ENCODE measurements around the gene NUP188. TPM values are rescaled to one million over a fixed set of nuclear protein-coding genes. Genes with fewer than 3 reads are reported as not detected.
A peak's percentile ranks its signal among the peaks of the same experiment; 100 is the strongest.

Gene NUP188
- total RNA-seq, 2 donors from 2014 or later, result 75.7 to 106 TPM

DNA sequence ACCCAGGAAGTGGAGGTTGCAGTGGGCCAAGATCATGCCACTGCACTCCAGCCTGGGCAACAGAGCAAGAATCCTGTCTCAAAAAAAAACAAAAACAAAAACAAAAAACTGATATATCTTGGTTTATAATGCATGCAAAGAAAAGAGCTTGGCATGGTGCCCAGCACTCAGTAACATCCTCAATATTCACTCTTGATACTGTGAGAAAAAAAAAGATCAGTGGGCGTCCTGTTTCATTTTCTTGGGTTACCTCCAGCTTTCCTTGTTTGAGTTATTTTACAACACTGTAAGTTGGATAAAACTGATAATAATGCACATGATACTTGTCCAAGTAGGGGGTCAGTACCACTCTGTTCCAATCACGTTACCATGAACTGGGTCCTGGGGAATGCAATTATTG is 18.9 kb upstream of the NUP188 start:
- H3K27me3 ChIP-seq (replicated peaks; ENCODE audit: insufficient read depth), result no peaks in the 10 kb centered on the region
- H3K36me3 ChIP-seq, result peaks cover 3% of the 10 kb centered on the region
- no peaks in the 10 kb centered on the region for H3K9me3 ChIP-seq
- peaks cover 0 to 11% of the 10 kb centered on the region in 2 donors for H3K4me1 ChIP-seq (ENCODE audit: control insufficient read depth in 1 of 2, low read depth in 2 of 2)
- TF ChIP-seq, protein P1, sequence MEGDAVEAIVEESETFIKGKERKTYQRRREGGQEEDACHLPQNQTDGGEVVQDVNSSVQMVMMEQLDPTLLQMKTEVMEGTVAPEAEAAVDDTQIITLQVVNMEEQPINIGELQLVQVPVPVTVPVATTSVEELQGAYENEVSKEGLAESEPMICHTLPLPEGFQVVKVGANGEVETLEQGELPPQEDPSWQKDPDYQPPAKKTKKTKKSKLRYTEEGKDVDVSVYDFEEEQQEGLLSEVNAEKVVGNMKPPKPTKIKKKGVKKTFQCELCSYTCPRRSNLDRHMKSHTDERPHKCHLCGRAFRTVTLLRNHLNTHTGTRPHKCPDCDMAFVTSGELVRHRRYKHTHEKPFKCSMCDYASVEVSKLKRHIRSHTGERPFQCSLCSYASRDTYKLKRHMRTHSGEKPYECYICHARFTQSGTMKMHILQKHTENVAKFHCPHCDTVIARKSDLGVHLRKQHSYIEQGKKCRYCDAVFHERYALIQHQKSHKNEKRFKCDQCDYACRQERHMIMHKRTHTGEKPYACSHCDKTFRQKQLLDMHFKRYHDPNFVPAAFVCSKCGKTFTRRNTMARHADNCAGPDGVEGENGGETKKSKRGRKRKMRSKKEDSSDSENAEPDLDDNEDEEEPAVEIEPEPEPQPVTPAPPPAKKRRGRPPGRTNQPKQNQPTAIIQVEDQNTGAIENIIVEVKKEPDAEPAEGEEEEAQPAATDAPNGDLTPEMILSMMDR (IDR thresholded peaks at IDR 0.05), result no peak
- no peak for ATAC-seq (ENCODE audit: insufficient number of reproducible peaks, low FRiP score, low read depth)
- no peak overlapping the region for H3K4me3 ChIP-seq
- no peak overlapping the region for H3K27ac ChIP-seq
- DNase-seq (ENCODE audit: low spot score), result no peak

DNA sequence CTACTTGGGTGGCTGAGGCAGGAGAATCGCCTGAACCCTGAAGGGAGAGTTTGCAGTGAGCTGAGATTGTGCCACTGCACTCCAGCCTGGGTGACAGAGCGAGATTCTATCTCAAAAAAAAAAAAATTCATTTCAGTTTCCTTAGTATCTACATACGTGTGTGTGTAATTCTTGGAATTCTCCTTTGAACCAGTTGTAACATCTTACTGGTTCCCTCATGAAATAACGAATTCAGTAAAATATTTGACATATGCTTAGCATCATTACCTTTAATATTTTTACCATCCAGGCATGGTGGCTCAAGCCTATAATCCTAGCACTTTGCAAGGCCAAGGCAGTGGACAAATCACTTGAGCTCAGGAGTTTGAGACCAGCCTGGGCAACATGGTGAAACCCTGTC is 17.9 kb upstream of the NUP188 start:
- Histone ChIP-seq H3K4me3 (no peak overlapping the region), H3K27ac (no peak overlapping the region), H3K9me3 (no peaks in the 10 kb centered on the region), H3K27me3 (replicated peaks; ENCODE audit: insufficient read depth) (no peaks in the 10 kb centered on the region), H3K4me1 (ENCODE audit: control insufficient read depth in 1 of 2, low read depth in 2 of 2) (peaks cover 0 to 9% of the 10 kb centered on the region in 2 donors), H3K36me3 (peaks cover 3% of the 10 kb centered on the region)
- TF ChIP-seq, protein P1 (IDR thresholded peaks at IDR 0.05), result no peak
- no peak for DNase-seq (ENCODE audit: low spot score)
- ATAC-seq (ENCODE audit: insufficient number of reproducible peaks, low FRiP score, low read depth), result no peak

DNA sequence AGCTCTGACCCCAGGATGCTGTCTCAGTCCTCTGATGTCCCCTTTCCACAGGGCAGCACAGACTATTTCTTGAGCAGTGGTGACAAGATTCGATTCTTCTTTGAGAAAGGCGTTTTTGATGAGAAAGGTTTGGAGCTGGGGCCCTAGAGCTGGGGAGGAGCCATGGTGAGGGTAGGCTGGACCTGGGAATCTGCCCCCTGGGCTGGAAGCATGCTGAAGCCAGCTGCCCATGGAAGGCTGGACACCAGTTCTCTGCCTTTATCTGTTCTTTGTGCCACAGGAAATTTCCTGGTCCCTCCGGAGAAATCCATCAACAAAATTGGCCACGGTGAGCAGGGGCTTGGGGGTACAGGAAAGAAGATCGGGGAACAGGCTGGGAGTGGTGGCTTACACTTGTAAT is 13.8 kb upstream of the NUP188 start:
- no peak overlapping the region for H3K27ac ChIP-seq
- no peaks in the 10 kb centered on the region for H3K4me1 ChIP-seq (ENCODE audit: control insufficient read depth in 1 of 2, low read depth in 2 of 2)
- H3K4me3 ChIP-seq, result no peak overlapping the region
- no peaks in the 10 kb centered on the region for H3K9me3 ChIP-seq
- DNase-seq (ENCODE audit: low spot score), result no peak
- TF ChIP-seq, protein P1 (IDR thresholded peaks at IDR 0.05), result no peak
- peaks cover 7% of the 10 kb centered on the region for H3K36me3 ChIP-seq
- no peak for ATAC-seq (ENCODE audit: insufficient number of reproducible peaks, low FRiP score, low read depth)
- no peaks in the 10 kb centered on the region for H3K27me3 ChIP-seq (replicated peaks; ENCODE audit: insufficient read depth)

DNA sequence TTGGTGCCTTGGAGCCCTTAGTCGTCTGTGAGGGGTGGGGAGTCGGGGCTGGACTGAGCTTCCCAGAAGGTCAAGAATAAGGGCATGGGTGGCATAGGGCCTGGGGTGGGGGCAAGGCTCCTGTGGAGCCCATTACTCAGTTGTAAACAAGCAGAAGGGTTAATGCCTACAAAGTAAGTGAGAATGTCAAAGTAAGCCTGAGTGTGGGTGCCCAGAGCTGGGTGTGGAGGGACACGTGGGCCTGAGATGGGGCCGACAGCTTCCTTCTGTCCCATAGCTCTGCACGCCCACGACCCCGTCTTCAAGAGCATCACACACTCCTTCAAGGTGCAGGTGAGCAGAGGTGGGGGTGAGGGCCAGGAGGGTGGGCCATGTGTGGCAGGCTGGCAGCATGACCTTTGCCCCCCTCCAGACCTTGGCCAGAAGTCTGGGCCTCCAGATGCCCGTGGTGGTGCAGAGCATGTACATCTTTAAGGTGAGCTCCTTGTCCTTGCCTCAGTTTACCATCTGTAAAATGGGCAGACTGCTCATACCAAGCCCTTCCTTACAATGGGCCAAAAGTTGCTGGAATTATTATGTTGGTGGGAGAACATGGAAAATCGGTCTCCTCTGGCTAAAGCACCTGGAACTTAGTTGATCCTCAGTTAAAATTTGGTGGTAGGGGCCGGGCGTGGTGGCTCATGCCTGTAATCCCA is 11.2 kb upstream of the NUP188 start:
- no peak for ATAC-seq (ENCODE audit: insufficient number of reproducible peaks, low FRiP score, low read depth)

DNA sequence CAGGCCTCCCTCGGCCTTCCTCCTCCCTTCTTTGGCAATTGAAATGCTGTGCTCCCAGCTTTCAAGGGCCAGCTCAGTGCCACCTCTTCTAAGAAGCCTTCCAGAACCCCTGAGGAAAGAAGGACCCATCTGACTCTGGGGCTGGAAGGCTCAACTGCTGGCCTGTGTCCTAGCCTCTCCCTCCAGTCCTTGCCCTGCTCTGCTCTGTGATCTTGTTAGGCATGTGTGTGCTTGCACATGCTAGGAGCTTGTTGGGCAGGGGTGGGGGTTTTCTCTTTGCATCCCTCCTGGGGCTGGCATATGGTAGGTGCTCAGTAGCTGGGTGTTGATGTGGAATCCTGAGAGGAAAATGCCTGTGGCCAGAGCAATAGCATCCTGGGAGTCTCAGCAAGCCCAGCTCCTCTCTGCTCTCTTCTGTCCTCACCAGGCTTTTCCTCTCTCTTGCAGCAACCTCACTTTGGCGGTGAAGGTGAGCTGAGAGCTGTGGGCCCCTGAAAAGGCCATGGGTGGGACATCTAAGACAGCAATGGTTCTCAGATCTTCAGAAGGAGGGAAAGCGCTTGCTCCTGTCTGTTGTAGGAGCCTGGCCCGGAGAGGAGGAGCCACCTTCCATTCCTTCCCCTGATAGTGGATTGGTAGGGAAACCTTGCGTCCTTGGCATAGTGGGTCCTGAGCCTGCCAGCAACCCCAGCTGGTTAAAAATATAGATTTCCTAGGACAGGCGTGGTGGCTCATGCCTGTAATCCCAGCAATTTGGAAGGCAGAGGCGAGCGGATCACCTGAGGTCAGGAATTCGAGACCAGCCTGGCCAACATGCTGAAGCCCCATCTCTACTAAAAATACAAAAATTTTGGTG is 10.0 kb upstream of the NUP188 start:
- no peaks in the 10 kb centered on the region for H3K9me3 ChIP-seq
- H3K27ac ChIP-seq, result peak overlapping the region in 1 of 2 donors; percentile 11
- H3K27me3 ChIP-seq (replicated peaks; ENCODE audit: insufficient read depth), result no peaks in the 10 kb centered on the region
- no peak for ATAC-seq (ENCODE audit: insufficient number of reproducible peaks, low FRiP score, low read depth)
- H3K4me1 ChIP-seq (ENCODE audit: control insufficient read depth in 1 of 2, low read depth in 2 of 2), result peaks cover 0 to 13% of the 10 kb centered on the region in 2 donors
- no peak overlapping the region for H3K4me3 ChIP-seq
- TF ChIP-seq, protein P1 (IDR thresholded peaks at IDR 0.05), result no peak
- H3K36me3 ChIP-seq, result peaks cover 11% of the 10 kb centered on the region
- DNase-seq (ENCODE audit: low spot score), result no peak

More for the DNA sequence above, 11.2 kb upstream of the NUP188 start:
- H3K9me3 ChIP-seq, result no peaks in the 10 kb centered on the region
- DNase-seq (ENCODE audit: low spot score), result no peak
- no peak overlapping the region for H3K4me3 ChIP-seq
- H3K27me3 ChIP-seq (replicated peaks; ENCODE audit: insufficient read depth), result no peaks in the 10 kb centered on the region
- H3K36me3 ChIP-seq, result peaks cover 7% of the 10 kb centered on the region
- H3K4me1 ChIP-seq (ENCODE audit: control insufficient read depth in 1 of 2, low read depth in 2 of 2), result peaks cover 0 to 9% of the 10 kb centered on the region in 2 donors
- TF ChIP-seq, protein P1 (IDR thresholded peaks at IDR 0.05), result no peak
- H3K27ac ChIP-seq, result no peak overlapping the region

Data from thoracic aorta (tissue), 2 donors.